Activated B cell treated with CpG ODN at 0.5 μM for 24 hours (primary cell): Measurements from ENCODE around the gene KIF26B. TPM values are rescaled to one million over a fixed set of nuclear protein-coding genes. Genes with fewer than 3 reads are reported as not detected.

ENCODE experiments used
- ATAC-seq: fragments of 200-7000 bp; cut with Tn5 transposase; one replicate; pipeline ENCODE4 v1.10.0; 2021; ENCODE audit warnings: low read depth, mild to moderate bottlenecking, moderate library complexity
- CTCF ChIA-PET: fragments of 350-600 bp; sonication (Branson Sonifier 250); formaldehyde crosslinking; loops from one replicate; lab custom pipeline; 2021; ENCODE audit warnings: antibody characterized with exemption; lab: Charles Lee
- POLR2A ChIA-PET: fragments of 350-600 bp; sonication (Branson Sonifier 250); formaldehyde crosslinking; loops from one replicate; lab custom pipeline; 2021; ENCODE audit warnings: antibody characterized with exemption; lab: Charles Lee
- DNase-seq: peaks from one replicate; pipeline ENCODE4 v3.0.0; 2022
- H3K27ac Mint-ChIP-seq: one replicate; pipeline ENCODE4 v1.8.0; 2020; ENCODE audit warnings: mixed read lengths
- H3K27me3 Mint-ChIP-seq: one replicate; pipeline ENCODE4 v1.8.0; 2021; ENCODE audit warnings: mixed read lengths
- H3K36me3 Mint-ChIP-seq: one replicate; pipeline ENCODE4 v1.8.0; 2021; ENCODE audit warnings: low read depth, mixed read lengths
- H3K4me1 Mint-ChIP-seq: one replicate; pipeline ENCODE4 v1.8.0; 2021; ENCODE audit warnings: mixed read lengths
- H3K4me3 Mint-ChIP-seq: one replicate; pipeline ENCODE4 v1.8.0; 2020; ENCODE audit warnings: mild to moderate bottlenecking, mixed read lengths
- H3K9me3 Mint-ChIP-seq: one replicate; pipeline ENCODE4 v1.8.0; 2020; ENCODE audit warnings: mixed read lengths
- intact Hi-C: fragments of 100-400 bp; cut with micrococcal nuclease; formaldehyde crosslinking; loops from one replicate; pipeline ENCODE4 v1.15.1; 2024
- total RNA-seq: library from RNA; stranded (reverse); gene quantifications from 2 replicates; pipeline ENCODE4 v1.2.3, GENCODE V29; 2022
- TF ChIP-seq, protein P1 (sequence below): fragments of 200-600 bp; IDR thresholded peaks from one replicate; pipeline ENCODE4 v1.8.0; 2022; ENCODE audit warnings: antibody characterized with exemption, mild to moderate bottlenecking

KIF26B gene
- total RNA-seq, 1 donor from 2014 or later, result 1.7 TPM

DNA sequence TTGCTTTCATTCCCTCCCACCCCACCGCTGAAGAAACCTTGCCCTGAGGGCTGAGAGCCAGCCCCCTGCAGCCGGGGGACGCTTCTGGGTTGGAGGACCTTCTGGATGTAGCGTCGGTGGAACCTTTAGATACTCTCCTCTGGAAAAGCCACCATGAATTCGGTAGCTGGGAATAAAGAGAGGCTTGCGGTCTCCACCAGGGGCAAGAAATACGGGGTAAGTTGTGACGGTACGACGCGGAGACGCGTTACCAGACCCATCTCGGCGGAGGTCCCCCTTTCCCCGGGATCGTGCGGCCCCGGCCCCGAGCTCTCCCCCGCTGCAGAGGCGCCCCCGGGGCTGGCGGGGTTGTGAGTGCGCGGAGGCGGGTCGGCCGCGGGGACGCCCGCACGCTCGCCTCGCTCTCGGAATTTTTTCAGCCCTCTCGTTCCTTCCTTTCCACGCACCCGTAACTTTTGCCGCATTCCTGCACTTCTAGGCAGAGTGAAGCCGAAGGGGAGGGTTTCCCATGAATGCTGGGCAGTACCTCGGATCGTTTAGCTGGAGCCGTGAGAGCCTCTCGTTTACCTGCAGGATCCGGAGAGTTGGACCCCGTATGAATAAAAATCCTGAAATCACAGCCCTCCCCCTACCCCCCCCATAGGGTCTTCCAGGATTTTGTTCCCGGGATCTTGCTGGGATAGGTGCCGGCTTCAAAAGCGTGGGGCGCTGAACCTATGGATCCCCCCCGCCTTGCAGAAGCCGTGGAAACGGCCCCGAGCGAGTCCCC lies 671 bp downstream of the KIF26B start:
- intact Hi-C loops, result loop anchor here (1.0 to 10.0 kb wide), 5 partner anchors 291 to 1125 kb away; partner anchors contain the start of genes ADSS2 and HNRNPU
- Mint-ChIP-seq H3K27me3 (peaks cover 43% of the 10 kb centered on the region), H3K4me3 (peak overlapping the region; percentile 79), H3K9me3 (peaks cover 6% of the 10 kb centered on the region), H3K4me1 (peaks cover 28% of the 10 kb centered on the region), H3K36me3 (no peaks in the 10 kb centered on the region), H3K27ac (no peak overlapping the region)
- ChIA-PET CTCF (interaction anchor here (0.7 to 4.2 kb wide), 8 partner anchors 33 to 1295 kb away, joined by 3 to 18 read pairs (median 4); no protein-coding TSS in a partner anchor), POLR2A (no interaction called here)
- ATAC-seq (no peak), DNase-seq (peak; percentile 27)
- TF ChIP-seq, protein P1, sequence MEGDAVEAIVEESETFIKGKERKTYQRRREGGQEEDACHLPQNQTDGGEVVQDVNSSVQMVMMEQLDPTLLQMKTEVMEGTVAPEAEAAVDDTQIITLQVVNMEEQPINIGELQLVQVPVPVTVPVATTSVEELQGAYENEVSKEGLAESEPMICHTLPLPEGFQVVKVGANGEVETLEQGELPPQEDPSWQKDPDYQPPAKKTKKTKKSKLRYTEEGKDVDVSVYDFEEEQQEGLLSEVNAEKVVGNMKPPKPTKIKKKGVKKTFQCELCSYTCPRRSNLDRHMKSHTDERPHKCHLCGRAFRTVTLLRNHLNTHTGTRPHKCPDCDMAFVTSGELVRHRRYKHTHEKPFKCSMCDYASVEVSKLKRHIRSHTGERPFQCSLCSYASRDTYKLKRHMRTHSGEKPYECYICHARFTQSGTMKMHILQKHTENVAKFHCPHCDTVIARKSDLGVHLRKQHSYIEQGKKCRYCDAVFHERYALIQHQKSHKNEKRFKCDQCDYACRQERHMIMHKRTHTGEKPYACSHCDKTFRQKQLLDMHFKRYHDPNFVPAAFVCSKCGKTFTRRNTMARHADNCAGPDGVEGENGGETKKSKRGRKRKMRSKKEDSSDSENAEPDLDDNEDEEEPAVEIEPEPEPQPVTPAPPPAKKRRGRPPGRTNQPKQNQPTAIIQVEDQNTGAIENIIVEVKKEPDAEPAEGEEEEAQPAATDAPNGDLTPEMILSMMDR, result no peak

DNA sequence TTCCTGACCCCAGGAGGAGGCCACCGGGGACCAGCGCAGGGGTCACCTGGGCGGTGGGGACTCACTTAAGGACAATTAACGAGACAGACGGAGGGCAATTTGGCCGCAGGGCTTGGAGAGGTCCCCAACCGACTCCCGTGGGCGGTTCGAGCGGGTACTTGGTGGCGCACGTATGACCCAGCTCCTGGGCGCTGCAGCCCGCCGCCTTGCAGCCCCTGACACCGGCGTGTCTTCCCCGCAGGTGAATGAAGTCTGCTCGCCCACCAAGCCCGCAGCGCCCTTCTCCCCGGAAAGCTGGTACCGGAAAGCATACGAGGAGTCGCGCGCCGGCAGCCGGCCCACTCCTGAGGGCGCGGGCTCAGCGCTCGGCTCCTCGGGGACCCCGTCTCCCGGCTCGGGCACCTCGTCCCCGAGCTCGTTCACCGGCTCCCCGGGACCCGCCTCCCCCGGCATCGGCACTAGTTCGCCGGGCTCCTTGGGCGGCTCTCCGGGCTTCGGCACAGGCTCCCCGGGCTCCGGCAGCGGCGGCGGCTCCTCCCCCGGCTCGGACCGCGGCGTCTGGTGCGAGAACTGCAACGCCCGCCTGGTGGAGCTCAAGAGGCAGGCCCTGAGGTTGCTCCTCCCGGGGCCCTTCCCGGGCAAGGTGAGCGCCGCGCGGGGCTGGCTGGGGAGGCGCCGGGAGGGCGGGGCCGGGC lies 1.4 kb downstream of the KIF26B start:
- POLR2A ChIA-PET, result no interaction called here
- H3K4me1 Mint-ChIP-seq, result peaks cover 28% of the 10 kb centered on the region

DNA sequence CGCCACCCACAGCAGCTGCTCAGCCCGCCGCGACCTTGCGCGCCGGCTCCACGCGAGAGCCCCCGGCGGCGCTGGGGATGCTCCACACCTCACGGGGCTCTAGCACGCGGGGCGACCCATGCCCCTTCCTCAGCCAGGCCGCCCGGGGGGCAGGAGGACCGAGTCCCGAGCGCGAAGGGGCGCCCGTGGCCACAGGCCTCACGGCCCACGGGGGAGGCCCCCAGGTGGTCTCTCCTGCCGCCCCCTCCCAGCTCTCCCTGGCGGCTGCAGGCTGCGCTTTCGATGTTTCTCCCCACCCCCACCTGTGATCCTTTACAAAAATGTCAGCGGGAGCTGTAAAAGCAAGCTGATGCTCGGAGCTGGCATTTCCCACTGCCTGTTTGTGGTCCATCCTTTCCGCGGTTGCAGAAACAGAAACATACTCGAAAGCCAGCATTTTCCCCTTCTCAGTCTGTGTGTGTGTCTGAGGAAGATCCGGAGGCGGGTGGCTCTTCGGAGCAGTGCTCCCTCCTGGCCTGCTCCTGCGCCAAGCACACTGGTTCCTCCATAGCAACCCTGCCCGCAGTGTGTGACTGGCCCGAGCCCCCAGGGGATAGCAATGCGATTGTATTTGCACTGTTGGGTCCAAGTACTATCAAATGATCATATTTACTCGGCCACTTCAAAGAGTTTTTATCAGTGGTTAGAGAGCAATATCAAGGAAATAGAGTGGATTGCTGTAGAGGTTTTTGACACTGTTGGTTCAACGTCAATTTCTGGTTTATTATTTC lies 2.1 kb downstream of the KIF26B start:
- intact Hi-C loops, result loop anchor here (1.0 to 10.0 kb wide), 5 partner anchors 292 to 1123 kb away; partner anchors contain the start of genes ADSS2 and HNRNPU
- Mint-ChIP-seq H3K9me3 (peaks cover 6% of the 10 kb centered on the region), H3K4me3 (peak overlapping the region; percentile 71), H3K27ac (no peak overlapping the region), H3K36me3 (no peaks in the 10 kb centered on the region), H3K4me1 (peaks cover 28% of the 10 kb centered on the region), H3K27me3 (peaks cover 31% of the 10 kb centered on the region)
- TF ChIP-seq, protein P1, result no peak
- DNase-seq (no peak), ATAC-seq (no peak)
- CTCF ChIA-PET, result interaction anchor here (1.0 to 4.2 kb wide), 6 partner anchors 732 to 1294 kb away, joined by 3 to 18 read pairs (median 4); no protein-coding TSS in a partner anchor
- POLR2A ChIA-PET, result interaction anchor here (0.6 kb wide), 1 partner anchor 754 kb away, joined by 3 read pairs; no protein-coding TSS in a partner anchor

More for the DNA sequence above, 1.4 kb downstream of the KIF26B start:
- DNase-seq (peak; percentile 72), ATAC-seq (peak; percentile 93)
- CTCF ChIA-PET, result interaction anchor here (0.7 to 4.2 kb wide), 9 partner anchors 32 to 1294 kb away, joined by 3 to 18 read pairs (median 4); no protein-coding TSS in a partner anchor
- H3K27me3 Mint-ChIP-seq, result peaks cover 37% of the 10 kb centered on the region
- no peaks in the 10 kb centered on the region for H3K36me3 Mint-ChIP-seq
- H3K9me3 Mint-ChIP-seq, result peaks cover 6% of the 10 kb centered on the region
- no peak overlapping the region for H3K27ac Mint-ChIP-seq
- TF ChIP-seq, protein P1, result no peak
- intact Hi-C loops, result loop anchor here (1.0 to 10.0 kb wide), 5 partner anchors 291 to 1124 kb away; partner anchors contain the start of genes ADSS2 and HNRNPU
- peak overlapping the region; percentile 79 for H3K4me3 Mint-ChIP-seq

DNA sequence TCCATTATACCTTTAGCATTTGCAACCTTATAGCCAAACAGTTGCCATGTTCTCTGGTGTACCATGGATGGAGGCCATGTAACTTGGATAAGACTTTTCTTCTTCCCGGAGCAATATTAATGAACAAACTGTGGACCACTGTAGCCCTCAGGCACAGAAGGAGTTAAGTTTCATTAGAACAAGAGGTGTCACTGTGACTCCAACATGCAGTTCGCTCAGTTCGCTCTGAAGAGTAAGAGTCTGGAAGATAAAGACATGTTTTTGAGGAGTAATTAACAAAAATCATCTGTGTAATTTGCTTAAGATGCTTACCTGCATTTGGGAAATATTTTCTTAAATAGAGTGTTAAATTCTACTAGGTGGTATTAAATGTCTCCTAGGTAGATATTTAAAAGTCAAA lies 4.1 kb downstream of the KIF26B start:
- no peaks in the 10 kb centered on the region for H3K36me3 Mint-ChIP-seq
- peaks cover 19% of the 10 kb centered on the region for H3K4me1 Mint-ChIP-seq
- CTCF ChIA-PET, result interaction anchor here (4.2 kb wide), 1 partner anchor 845 kb away, joined by 18 read pairs; no protein-coding TSS in a partner anchor
- peaks cover 25% of the 10 kb centered on the region for H3K27me3 Mint-ChIP-seq
- ATAC-seq (no peak), DNase-seq (no peak)
- TF ChIP-seq, protein P1, result no peak
- no peak overlapping the region for H3K27ac Mint-ChIP-seq
- H3K9me3 Mint-ChIP-seq, result peaks cover 6% of the 10 kb centered on the region
- intact Hi-C loops, result loop anchor here (10.0 kb wide), 3 partner anchors 294 to 704 kb away; partner anchors contain the start of genes ADSS2 and HNRNPU
- POLR2A ChIA-PET, result no interaction called here
- no peak overlapping the region for H3K4me3 Mint-ChIP-seq
